GM19397 (cell line): ENCODE data around the gene PPEF2.
"Not testable (repeated sequence)": the region's sequence is repeated elsewhere in the genome, so short reads cannot be mapped to it uniquely, and the experiment has no call there.

Experiments used
- ATAC-seq: cut with Tn5 transposase; IDR thresholded peaks from one replicate; pipeline ENCODE4 v1.9.1; 2021; ENCODE audit warnings: mild to moderate bottlenecking, moderate library complexity; ENCODE audit not compliant: unreplicated experiment

The PPEF2 gene

GRCh38 chr4:75902352-75902751 is at the start of gene PPEF2:
Gene PPEF2, minus strand, starts transcription at chr4:75902452. Its CDS starts 6,127 bp downstream, at chr4:75896325.
- no peak for ATAC-seq

- no peak for ATAC-seq
Observed at GRCh38 chr4:75950213-75950815, 48.1 kb upstream of the PPEF2 start.

- ATAC-seq, result peak; percentile 74
Observed at GRCh38 chr4:75948822-75949444, 46.7 kb upstream of the PPEF2 start.

- peak; percentile 90 for ATAC-seq
Observed at GRCh38 chr4:75940692-75941253, 38.5 kb upstream of the PPEF2 start, which contains the start of gene NAAA. Gene NAAA, minus strand, starts transcription at chr4:75941013. Its CDS starts 64 bp downstream, at chr4:75940949.

- ATAC-seq, result peak; percentile 55
Observed at GRCh38 chr4:75939890-75940691, 37.8 kb upstream of the PPEF2 start.

- ATAC-seq, result no peak
Observed at GRCh38 chr4:75935628-75936027, 33.4 kb upstream of the PPEF2 start.

GRCh38 chr4:75930152-75930551 is 27.9 kb upstream of the PPEF2 start:
- no peak for ATAC-seq

- not testable (repeated sequence) for ATAC-seq
Observed at GRCh38 chr4:75924916-75925315, 22.7 kb upstream of the PPEF2 start.

- ATAC-seq, result no peak
Observed at GRCh38 chr4:75924309-75924827, 22.1 kb upstream of the PPEF2 start.

GRCh38 chr4:75922588-75922987 is 20.3 kb upstream of the PPEF2 start:
- ATAC-seq, result no peak

GRCh38 chr4:75921910-75922309 is 19.7 kb upstream of the PPEF2 start:
- ATAC-seq, result no peak

- ATAC-seq, result no peak
Observed at GRCh38 chr4:75920327-75920726, 18.1 kb upstream of the PPEF2 start.

- ATAC-seq, result no peak
Observed at GRCh38 chr4:75919920-75920319, 17.7 kb upstream of the PPEF2 start.

- no peak for ATAC-seq
Observed at GRCh38 chr4:75916091-75916661, 13.9 kb upstream of the PPEF2 start.

- ATAC-seq, result no peak
Observed at GRCh38 chr4:75912968-75913367, 10.7 kb upstream of the PPEF2 start.

GRCh38 chr4:75910831-75911230 is 8.6 kb upstream of the PPEF2 start:
- not testable (repeated sequence) for ATAC-seq

- no peak for ATAC-seq
Observed at GRCh38 chr4:75909405-75909804, 7.2 kb upstream of the PPEF2 start.

GRCh38 chr4:75908555-75908954 is 6.3 kb upstream of the PPEF2 start:
- ATAC-seq, result no peak

- no peak for ATAC-seq
Observed at GRCh38 chr4:75907966-75908365, 5.7 kb upstream of the PPEF2 start.

GRCh38 chr4:75904076-75904475 is 1.8 kb upstream of the PPEF2 start:
- ATAC-seq, result no peak

- ATAC-seq, result no peak
Observed at GRCh38 chr4:75898536-75898935, 3.7 kb downstream of the PPEF2 start.
